ENCODE measurements around the gene DNASE2.

DNA sequence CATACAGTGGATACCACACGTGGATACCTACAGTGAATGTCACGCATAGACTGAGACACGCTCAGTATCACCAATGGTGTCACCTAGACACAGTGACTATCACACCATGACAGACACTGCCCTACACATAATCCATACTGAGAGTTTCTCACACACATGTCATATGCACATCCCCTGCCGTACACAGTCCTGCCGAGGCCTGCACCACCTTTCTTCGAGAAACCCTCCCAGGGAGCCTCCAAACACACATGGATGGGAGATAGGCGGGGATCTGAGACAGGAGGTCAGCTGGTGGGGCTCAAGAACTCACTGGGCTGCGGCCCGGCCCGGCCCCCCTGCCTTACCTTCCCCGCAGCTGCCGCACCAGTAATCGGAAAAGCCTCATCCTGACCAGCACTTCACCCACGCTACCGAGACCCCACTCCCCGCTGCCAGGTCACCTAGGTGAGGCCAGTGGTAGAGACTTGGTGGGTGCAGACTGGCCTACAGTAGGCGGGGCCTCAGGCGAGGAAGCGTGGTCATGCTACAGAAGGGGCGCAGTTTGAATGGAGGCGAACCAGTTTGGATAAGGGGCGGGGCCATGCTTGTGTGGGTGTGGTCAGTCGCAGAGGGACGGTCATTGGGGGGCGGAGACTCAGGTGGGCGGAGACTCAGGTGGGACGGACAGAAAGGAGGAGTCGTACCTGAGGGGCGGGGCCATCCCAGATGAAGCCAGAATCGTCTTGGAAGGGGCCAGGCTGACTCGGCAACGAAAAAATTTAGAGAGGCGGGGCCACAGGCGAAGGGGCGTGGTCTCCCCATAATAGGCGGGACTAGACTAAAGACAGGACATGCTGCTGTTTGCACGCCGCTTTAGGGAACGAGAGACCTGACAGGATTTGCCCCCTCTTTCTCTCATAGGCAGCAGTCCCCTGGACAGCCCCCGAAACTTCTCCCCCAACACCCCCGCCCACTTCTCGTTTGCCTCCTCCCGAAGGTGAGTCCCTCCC, 40.9 kb downstream of the DNASE2 start:
- TF ChIP-seq, protein P1, sequence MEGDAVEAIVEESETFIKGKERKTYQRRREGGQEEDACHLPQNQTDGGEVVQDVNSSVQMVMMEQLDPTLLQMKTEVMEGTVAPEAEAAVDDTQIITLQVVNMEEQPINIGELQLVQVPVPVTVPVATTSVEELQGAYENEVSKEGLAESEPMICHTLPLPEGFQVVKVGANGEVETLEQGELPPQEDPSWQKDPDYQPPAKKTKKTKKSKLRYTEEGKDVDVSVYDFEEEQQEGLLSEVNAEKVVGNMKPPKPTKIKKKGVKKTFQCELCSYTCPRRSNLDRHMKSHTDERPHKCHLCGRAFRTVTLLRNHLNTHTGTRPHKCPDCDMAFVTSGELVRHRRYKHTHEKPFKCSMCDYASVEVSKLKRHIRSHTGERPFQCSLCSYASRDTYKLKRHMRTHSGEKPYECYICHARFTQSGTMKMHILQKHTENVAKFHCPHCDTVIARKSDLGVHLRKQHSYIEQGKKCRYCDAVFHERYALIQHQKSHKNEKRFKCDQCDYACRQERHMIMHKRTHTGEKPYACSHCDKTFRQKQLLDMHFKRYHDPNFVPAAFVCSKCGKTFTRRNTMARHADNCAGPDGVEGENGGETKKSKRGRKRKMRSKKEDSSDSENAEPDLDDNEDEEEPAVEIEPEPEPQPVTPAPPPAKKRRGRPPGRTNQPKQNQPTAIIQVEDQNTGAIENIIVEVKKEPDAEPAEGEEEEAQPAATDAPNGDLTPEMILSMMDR (conservative IDR thresholded peaks at IDR 0.05 in 1 of 2, IDR thresholded peaks at IDR 0.05 in 1 of 2; ENCODE audit: low read depth in 1 of 2, low read length in 2 of 2), result no peak
- TF ChIP-seq EZH2 (IDR thresholded peaks at IDR 0.05; ENCODE audit: low read length, missing control alignments), result no peak
